Skeletal muscle tissue (tissue), 4 donors: Measurements from ENCODE around the gene POM121. TPM values are rescaled to one million over a fixed set of nuclear protein-coding genes. Genes with fewer than 3 reads are reported as not detected.
"Not testable (repeated sequence)": the region's sequence is repeated elsewhere in the genome, so short reads cannot be mapped to it uniquely, and the experiment has no call there.

Experiments
- H3K27ac ChIP-seq: one replicate; pipeline ENCODE4 v1.7.0; 2013; ENCODE audit warnings: mild to moderate bottlenecking, low read depth, low read length, inconsistent platforms
- H3K27me3 ChIP-seq, 3 donors: one replicate each; pipeline ENCODE4 v1.7.0; 2013; ENCODE audit warnings: low read length in 3 of 3; ENCODE audit not compliant: control insufficient read depth in 3 of 3, insufficient read depth in 3 of 3
- H3K36me3 ChIP-seq, 3 donors: one replicate each; pipeline ENCODE4 v1.7.0; 2013; ENCODE audit warnings: low read length in 3 of 3; ENCODE audit not compliant: control insufficient read depth in 3 of 3, insufficient read depth in 3 of 3
- H3K4me1 ChIP-seq, 3 donors: one replicate each; pipeline ENCODE4 v1.7.0; 2013; ENCODE audit warnings: low read length in 3 of 3, mild to moderate bottlenecking in 3 of 3; ENCODE audit not compliant: control insufficient read depth in 3 of 3, insufficient read depth in 3 of 3
- H3K4me3 ChIP-seq, 3 donors: one replicate each; pipeline ENCODE4 v1.7.0; 2013; ENCODE audit warnings: low read length in 3 of 3
- H3K9ac ChIP-seq, 3 donors: one replicate each; pipeline ENCODE4 v1.7.0; 2013; ENCODE audit warnings: low read length in 3 of 3, mild to moderate bottlenecking in 3 of 3, moderate library complexity in 2 of 3, low read depth in 1 of 3
- H3K9me3 ChIP-seq, 3 donors: one replicate each; pipeline ENCODE4 v1.7.0; 2013; ENCODE audit warnings: low read length in 3 of 3; ENCODE audit not compliant: control insufficient read depth in 3 of 3
- total RNA-seq: library from RNA; depleted of rRNA; stranded (reverse); fragments of >200 nt; gene quantifications from one replicate; pipeline ENCODE4 v1.2.3, GENCODE V29; 2014
- donor health status: Osteomylitis.

The POM121 gene
- total RNA-seq, 1 donor from 2014 or later = 6.3 TPM

- H3K36me3 ChIP-seq, H3K4me3 ChIP-seq, H3K9me3 ChIP-seq, H3K27ac ChIP-seq, H3K4me1 ChIP-seq, H3K27me3 ChIP-seq, H3K9ac ChIP-seq: not testable (repeated sequence)
Measured at GRCh38 chr7:72965186-72965975, 40.5 kb downstream of the POM121 start.

DNA sequence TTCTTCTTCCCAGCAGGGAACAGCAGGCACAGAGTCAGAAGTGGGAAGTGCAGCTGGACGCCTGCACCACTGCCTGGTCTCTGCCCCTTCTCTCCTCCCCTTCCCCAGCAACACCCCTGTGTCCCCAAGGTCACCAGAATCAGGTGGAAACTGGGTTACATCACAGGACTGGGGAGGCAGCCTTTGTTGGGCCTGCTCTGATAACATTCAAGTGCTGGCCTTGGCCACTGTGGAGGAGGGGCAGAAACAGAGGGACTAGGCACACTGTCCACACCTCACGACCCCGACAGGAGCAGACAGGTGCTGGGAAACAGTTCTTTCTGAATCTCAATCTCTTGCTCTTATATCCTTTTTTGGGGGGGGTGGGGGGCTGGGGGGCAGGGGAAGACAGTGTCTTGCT lies 42.0 kb downstream of the POM121 start:
- not testable (repeated sequence) for H3K4me3 ChIP-seq, H3K4me1 ChIP-seq, H3K27me3 ChIP-seq, H3K9ac ChIP-seq, H3K27ac ChIP-seq, H3K9me3 ChIP-seq, H3K36me3 ChIP-seq

DNA sequence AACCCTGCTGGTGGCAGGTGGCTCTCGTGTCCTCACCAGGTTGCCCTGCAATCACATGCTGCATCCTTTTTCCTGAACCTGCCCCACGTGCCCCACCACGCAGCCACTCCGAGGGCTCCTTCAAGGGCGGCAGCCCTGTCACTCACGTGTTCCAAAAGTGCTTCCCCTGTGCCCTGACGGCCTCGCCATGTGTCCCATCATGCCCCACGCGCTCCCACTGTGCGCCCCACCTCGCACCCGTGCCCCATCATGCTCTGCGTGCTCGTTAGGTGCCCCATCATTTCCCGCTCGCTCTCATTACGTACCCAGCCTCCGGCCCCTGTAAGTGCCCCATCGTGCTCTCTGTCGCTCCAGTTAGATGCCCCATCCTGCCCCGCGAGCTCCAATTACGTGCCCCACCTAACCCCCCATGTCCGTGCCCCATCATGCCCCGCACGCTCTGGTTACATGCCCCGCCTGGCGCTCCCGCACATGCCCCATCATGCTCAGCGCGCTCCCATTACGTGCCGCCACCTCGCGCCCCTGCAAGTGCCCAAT lies 44.2 kb downstream of the POM121 start, which contains the start of gene TRIM74:
Gene TRIM74, minus strand, starts transcription at position 487 of the 537 bp plus-strand sequence. CDS start 3,309 bp downstream, outside the sequence.
- H3K27me3 ChIP-seq, H3K4me3 ChIP-seq, H3K27ac ChIP-seq, H3K36me3 ChIP-seq, H3K9ac ChIP-seq, H3K4me1 ChIP-seq, H3K9me3 ChIP-seq: not testable (repeated sequence)

DNA sequence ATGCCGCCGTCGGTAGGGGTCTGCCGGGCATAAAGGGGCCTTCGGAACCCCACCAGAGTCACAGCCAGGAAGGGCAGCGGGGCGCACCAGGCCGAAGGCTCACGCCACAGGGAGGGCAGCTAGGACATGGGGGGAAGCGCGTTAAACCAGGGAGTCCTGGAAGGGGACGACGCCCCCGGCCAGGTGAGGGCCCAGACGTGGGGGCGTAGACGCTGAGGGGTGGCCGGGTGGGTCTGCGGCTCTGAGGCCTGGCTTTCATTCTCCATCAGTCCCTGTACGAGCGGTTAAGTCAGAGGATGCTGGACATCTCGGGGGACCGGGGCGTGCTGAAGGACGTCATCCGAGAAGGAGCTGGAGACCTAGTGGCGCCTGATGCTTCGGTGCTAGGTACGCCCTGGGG lies 44.8 kb downstream of the POM121 start:
- not testable (repeated sequence) for H3K9me3 ChIP-seq, H3K27ac ChIP-seq, H3K4me3 ChIP-seq, H3K27me3 ChIP-seq, H3K9ac ChIP-seq, H3K4me1 ChIP-seq, H3K36me3 ChIP-seq

DNA sequence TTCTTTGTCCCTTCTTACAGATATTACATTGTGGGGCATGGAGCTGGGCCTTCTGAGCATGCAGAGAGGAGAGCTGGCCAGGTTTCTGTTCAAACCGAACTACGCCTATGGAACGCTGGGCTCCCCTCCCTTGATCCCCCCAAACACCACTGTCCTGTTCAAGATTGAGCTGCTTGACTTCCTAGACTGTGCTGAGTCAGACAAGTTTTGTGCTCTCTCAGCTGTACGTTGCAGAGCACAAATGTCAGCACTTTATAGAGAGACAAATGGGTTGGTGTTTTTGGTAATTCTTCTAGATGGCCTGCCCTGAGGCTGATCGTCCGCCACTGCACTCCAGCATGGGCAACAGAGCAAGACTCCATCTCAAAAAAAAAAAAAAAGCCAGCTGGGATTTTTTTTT lies 46.6 kb downstream of the POM121 start:
- H3K4me3 ChIP-seq, H3K9me3 ChIP-seq, H3K36me3 ChIP-seq, H3K4me1 ChIP-seq, H3K9ac ChIP-seq, H3K27me3 ChIP-seq, H3K27ac ChIP-seq: not testable (repeated sequence)

GRCh38 chr7:72974781-72975180 lies 49.9 kb downstream of the POM121 start:
- H3K36me3 ChIP-seq, H3K9ac ChIP-seq, H3K4me1 ChIP-seq, H3K9me3 ChIP-seq, H3K27ac ChIP-seq, H3K4me3 ChIP-seq, H3K27me3 ChIP-seq: not testable (repeated sequence)

GRCh38 chr7:72975656-72976286 lies 50.9 kb downstream of the POM121 start:
- H3K27ac ChIP-seq, H3K27me3 ChIP-seq, H3K9ac ChIP-seq, H3K36me3 ChIP-seq, H3K9me3 ChIP-seq, H3K4me3 ChIP-seq, H3K4me1 ChIP-seq: not testable (repeated sequence)

DNA sequence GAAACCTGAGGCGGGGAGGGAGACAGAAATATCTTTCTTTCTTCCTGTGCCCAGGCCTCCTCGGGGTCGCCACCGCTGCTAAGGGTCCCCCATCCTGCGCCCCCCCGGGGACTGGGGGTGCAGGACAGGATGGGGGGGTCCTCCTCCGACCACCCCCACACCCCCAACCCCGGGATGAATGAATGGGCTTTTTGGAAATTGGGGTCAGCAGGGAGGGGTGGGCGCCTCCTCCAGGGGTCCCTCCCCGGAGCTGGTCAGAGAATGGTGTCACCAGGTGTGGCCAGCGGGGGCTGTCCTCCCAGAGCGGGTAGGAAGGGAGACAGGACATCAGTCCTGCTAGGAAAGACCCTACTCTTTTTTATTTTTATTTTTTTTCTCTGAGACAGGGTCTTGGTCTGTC lies 51.5 kb downstream of the POM121 start:
- H3K4me1 ChIP-seq, H3K36me3 ChIP-seq, H3K27ac ChIP-seq, H3K4me3 ChIP-seq, H3K9me3 ChIP-seq, H3K27me3 ChIP-seq, H3K9ac ChIP-seq: not testable (repeated sequence)

GRCh38 chr7:72980382-72980781 lies 55.5 kb downstream of the POM121 start:
- H3K4me1 ChIP-seq, H3K4me3 ChIP-seq, H3K9ac ChIP-seq, H3K27ac ChIP-seq, H3K36me3 ChIP-seq, H3K9me3 ChIP-seq, H3K27me3 ChIP-seq: not testable (repeated sequence)

DNA sequence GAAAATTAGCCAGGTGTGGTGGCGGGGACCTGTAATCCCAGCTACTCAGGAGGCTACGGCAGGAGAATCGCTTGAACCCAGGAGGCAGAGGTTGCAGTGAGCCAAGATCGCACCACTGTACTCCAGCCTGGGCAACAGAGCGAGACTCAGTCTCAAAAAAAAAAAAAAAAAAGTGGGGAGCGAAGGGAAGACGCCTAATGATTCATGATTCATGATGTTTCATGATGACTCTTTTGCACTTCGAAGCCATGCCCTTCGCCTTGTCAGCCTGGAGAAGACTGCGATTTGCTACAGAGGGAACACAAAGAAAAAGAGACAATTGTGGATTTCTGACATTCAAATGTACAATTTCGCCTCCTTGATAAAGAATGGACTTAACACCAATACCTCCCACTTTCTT lies 57.2 kb downstream of the POM121 start:
- not testable (repeated sequence) for H3K4me3 ChIP-seq, H3K36me3 ChIP-seq, H3K9ac ChIP-seq, H3K27me3 ChIP-seq, H3K4me1 ChIP-seq, H3K27ac ChIP-seq, H3K9me3 ChIP-seq
